ENCODE data around the gene AMELX.

DNA sequence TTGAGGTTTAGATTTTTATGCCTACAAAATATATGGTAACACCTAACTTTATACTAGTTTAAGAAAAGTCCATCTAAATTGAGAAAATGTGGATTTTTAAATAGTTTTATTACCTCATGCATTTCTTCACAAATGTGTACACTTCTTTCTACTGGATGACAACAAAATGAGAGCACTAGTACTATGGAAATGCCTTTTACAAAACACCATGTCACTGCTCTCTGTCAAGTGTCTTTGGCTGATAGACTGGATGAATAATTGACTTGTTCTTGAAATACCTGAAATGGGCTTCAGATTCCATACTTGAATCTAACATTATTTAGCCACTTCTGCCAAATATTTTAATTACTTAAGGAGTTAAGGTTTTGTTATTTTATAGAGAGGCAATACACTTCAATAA, 49.5 kb downstream of the AMELX start:
- no peak for TF ChIP-seq POLR2AphosphoS5 (IDR thresholded peaks at IDR 0.05; ENCODE audit: borderline replicate concordance, low read depth, low read length)
- TF ChIP-seq EZH2 (IDR thresholded peaks at IDR 0.05), result no peak
- TF ChIP-seq FOXP2 (optimal IDR thresholded peaks at IDR 0.05; ENCODE audit: control extremely low read depth, extremely low read length, insufficient read depth), result no peak

Data from SK-N-MC (cell line).